H1 (cell line): ENCODE results near the gene HIVEP3. TPM values are rescaled to one million over a fixed set of nuclear protein-coding genes. Genes with fewer than 3 reads are reported as not detected.

Experiments used
- CTCF ChIA-PET: fragments of 300-600 bp; sonication (Branson Sonifier 250); formaldehyde crosslinking; loops from one replicate; lab custom pipeline; 2021; ENCODE audit not compliant: partially characterized antibody; lab: Charles Lee
- POLR2A ChIA-PET: fragments of 300-600 bp; sonication (Branson Sonifier 250); formaldehyde crosslinking; loops from one replicate; lab custom pipeline; 2021; ENCODE audit warnings: inconsistent platforms; ENCODE audit not compliant: partially characterized antibody; lab: Charles Lee
- DNase-seq, 2 experiments: peaks; one replicate each; pipeline versions ENCODE4 v3.0.0 to v3.0.0-alpha.2; 2010 to 2022; ENCODE audit warnings: low spot score in 2 of 2, low read depth in 1 of 2, mixed read lengths in 1 of 2
- FAIRE-seq: peaks from 2 replicates; lab custom pipeline; 2011; peaks lifted over from hg19 to GRCh38; lab: Jason Lieb, UNC
- H2AFZ ChIP-seq: 2 replicates; pipeline ENCODE4 v1.8.1; 2012; ENCODE audit warnings: low read length, inconsistent platforms
- H2AK5ac ChIP-seq: 2 replicates; pipeline ENCODE4 v1.6.1; 2013; ENCODE audit warnings: low read depth, low read length
- H2BK120ac ChIP-seq: replicated peaks from 2 replicates; pipeline ENCODE3; 2013; ENCODE audit warnings: low read depth, low read length, inconsistent platforms
- H2BK12ac ChIP-seq: 2 replicates; pipeline ENCODE4 v1.6.1; 2013; ENCODE audit warnings: low read depth, low read length
- H2BK15ac ChIP-seq: 2 replicates; pipeline ENCODE4 v1.6.1; 2013; ENCODE audit warnings: low read length
- H2BK20ac ChIP-seq: 2 replicates; pipeline ENCODE4 v1.6.1; 2013; ENCODE audit warnings: low read length
- H2BK5ac ChIP-seq: 2 replicates; pipeline ENCODE4 v1.6.1; 2013; ENCODE audit warnings: low read depth, low read length
- H3K14ac ChIP-seq: 2 replicates; pipeline ENCODE4 v1.6.1; 2013; ENCODE audit warnings: inconsistent platforms; ENCODE audit not compliant: insufficient read length
- H3K18ac ChIP-seq: 2 replicates; pipeline ENCODE4 v1.6.1; 2013; ENCODE audit warnings: low read length; ENCODE audit errors: extremely low read depth
- H3K23ac ChIP-seq: 2 replicates; pipeline ENCODE4 v1.6.1; 2013; ENCODE audit warnings: inconsistent platforms; ENCODE audit not compliant: insufficient read length
- H3K23me2 ChIP-seq: 2 replicates; pipeline ENCODE4 v1.6.1; 2013; ENCODE audit warnings: low read depth, low read length
- H3K27ac ChIP-seq: 2 replicates; pipeline ENCODE4 v1.6.1; 2011; ENCODE audit warnings: low read depth, low read length, inconsistent platforms
- H3K27me3 ChIP-seq, 4 experiments: replicated peaks in 1 of 4; 1 replicate in 1 of 4; 2 replicates in 3 of 4; pipeline versions ENCODE4 v1.6.1 to v1.8.1; 2011 to 2013; ENCODE audit warnings: low read length in 3 of 4, mild to moderate bottlenecking in 3 of 4, inconsistent platforms in 2 of 4, mixed read lengths in 2 of 4, moderate library complexity in 1 of 4; ENCODE audit not compliant: control insufficient read depth in 3 of 4, insufficient read depth in 3 of 4; ENCODE audit errors: extremely low read depth in 1 of 4
- H3K36me3 ChIP-seq, 4 experiments: 2 replicates each; pipeline versions ENCODE4 v1.6.1 to v1.8.1; 2011 to 2013; ENCODE audit warnings: mild to moderate bottlenecking in 4 of 4, low read length in 3 of 4, moderate library complexity in 2 of 4, control low read depth in 1 of 4, inconsistent platforms in 1 of 4; ENCODE audit not compliant: insufficient read depth in 4 of 4, control insufficient read depth in 2 of 4
- H3K4ac ChIP-seq: replicated peaks from 2 replicates; pipeline ENCODE3; 2013; ENCODE audit warnings: low read length, low read depth, mixed read lengths, inconsistent platforms; ENCODE audit not compliant: insufficient read length
- H3K4me1 ChIP-seq, 4 experiments: replicated peaks in 1 of 4; 1 replicate in 1 of 4; 2 replicates in 3 of 4; pipeline versions ENCODE4 v1.6.1 to v1.8.1; 2011 to 2013; ENCODE audit warnings: low read length in 3 of 4, inconsistent platforms in 2 of 4, mixed read lengths in 1 of 4; ENCODE audit not compliant: insufficient read depth in 4 of 4, control insufficient read depth in 3 of 4
- H3K4me2 ChIP-seq, 2 experiments: 2 replicates each; pipeline versions ENCODE4 v1.6.1 to v1.8.1; 2011 to 2013; ENCODE audit warnings: low read depth in 2 of 2, low read length in 2 of 2, control low read depth in 1 of 2, inconsistent platforms in 1 of 2, mild to moderate bottlenecking in 1 of 2; ENCODE audit not compliant: insufficient read depth in 1 of 2
- H3K4me3 ChIP-seq, 4 experiments: fragments of 200-600, 300-600 bp in 1 of 4; sonication (generic), shearing (Covaris generic), sonication (Bioruptor Twin) in 1 of 4; 2 replicates each; pipeline versions ENCODE4 v1.5.1 to v1.8.1; 2011 to 2016; ENCODE audit warnings: low read length in 4 of 4, low read depth in 3 of 4, control low read depth in 2 of 4, inconsistent platforms in 2 of 4, mild to moderate bottlenecking in 2 of 4, mixed read lengths in 1 of 4, moderate library complexity in 1 of 4; ENCODE audit not compliant: insufficient read depth in 2 of 4; ENCODE audit errors: extremely low read depth in 1 of 4
- H3K56ac ChIP-seq: replicated peaks from 2 replicates; pipeline ENCODE3; 2013; ENCODE audit warnings: low read depth, mild to moderate bottlenecking, mixed read lengths, low read length, inconsistent platforms; ENCODE audit not compliant: insufficient read length
- H3K79me1 ChIP-seq: 2 replicates; pipeline ENCODE4 v1.6.1; 2013; ENCODE audit warnings: low read depth, low read length, control low read depth
- H3K79me2 ChIP-seq, 2 experiments: 2 replicates each; pipeline versions ENCODE4 v1.6.1 to v1.8.1; 2012 to 2013; ENCODE audit warnings: low read length in 2 of 2, mild to moderate bottlenecking in 2 of 2, inconsistent platforms in 1 of 2; ENCODE audit not compliant: insufficient read depth in 2 of 2, control insufficient read depth in 1 of 2
- H3K9ac ChIP-seq, 4 experiments: replicated peaks in 1 of 4; 1 replicate in 1 of 4; 2 replicates in 3 of 4; pipeline versions ENCODE4 v1.6.1 to v1.8.1; 2011 to 2013; ENCODE audit warnings: low read depth in 3 of 4, low read length in 3 of 4, control low read depth in 2 of 4, mild to moderate bottlenecking in 2 of 4, moderate library complexity in 2 of 4, inconsistent platforms in 1 of 4; ENCODE audit errors: extremely low read depth in 1 of 4
- H3K9me3 ChIP-seq, 2 experiments: 2 replicates each; pipeline versions ENCODE4 v1.6.1 to v1.8.1; 2012 to 2013; ENCODE audit warnings: mild to moderate bottlenecking in 2 of 2, moderate library complexity in 2 of 2, control low read depth in 1 of 2, inconsistent platforms in 1 of 2, low read depth in 1 of 2, low read length in 1 of 2, mixed read lengths in 1 of 2; ENCODE audit not compliant: insufficient read depth in 2 of 2
- H4K20me1 ChIP-seq, 2 experiments: replicated peaks in 1 of 2; 2 replicates each; pipeline versions ENCODE3 to v1.8.1; 2011 to 2013; ENCODE audit warnings: inconsistent platforms in 2 of 2, low read length in 2 of 2, mild to moderate bottlenecking in 1 of 2; ENCODE audit not compliant: insufficient read depth in 2 of 2, control insufficient read depth in 1 of 2
- H4K5ac ChIP-seq: 2 replicates; pipeline ENCODE4 v1.6.1; 2013; ENCODE audit warnings: low read length, low read depth, mixed read lengths, inconsistent platforms; ENCODE audit not compliant: insufficient read length
- H4K8ac ChIP-seq: 2 replicates; pipeline ENCODE4 v1.8.0; 2013; ENCODE audit warnings: mild to moderate bottlenecking, moderate library complexity, low read length, inconsistent platforms; ENCODE audit not compliant: insufficient read depth; ENCODE audit errors: extremely low read depth
- H4K91ac ChIP-seq: replicated peaks from 2 replicates; pipeline ENCODE3; 2013; ENCODE audit warnings: low read length, mixed read lengths, inconsistent platforms; ENCODE audit not compliant: insufficient read length
- CHD1 ChIP-seq: IDR thresholded peaks from 2 replicates; pipeline ENCODE4 v1.6.1; 2012; ENCODE audit warnings: low read depth, low read length, improper control_type of control experiment
- CHD2 ChIP-seq: IDR thresholded peaks from 2 replicates; pipeline ENCODE4 v1.6.1; 2012; ENCODE audit warnings: low read length, improper control_type of control experiment
- EGR1 ChIP-seq: IDR thresholded peaks from 2 replicates; pipeline ENCODE4 v1.6.1; 2011; ENCODE audit warnings: low read depth, low read length, borderline replicate concordance
- EZH2 ChIP-seq: fragments of 200-600 bp; sonication (generic); IDR thresholded peaks from 2 replicates; pipeline ENCODE4 v1.7.1; 2012; ENCODE audit warnings: low read depth, mild to moderate bottlenecking, moderate library complexity, low read length, inconsistent platforms; ENCODE audit not compliant: severe bottlenecking
- KDM1A ChIP-seq: fragments of 200-600, 300-600 bp; sonication (generic); IDR thresholded peaks from 2 replicates; pipeline ENCODE4 v1.7.1; 2016; ENCODE audit warnings: mild to moderate bottlenecking, low read length, borderline replicate concordance
- KDM5A ChIP-seq: fragments of 200-600 bp; IDR thresholded peaks from 2 replicates; pipeline ENCODE4 v1.7.1; 2012; ENCODE audit warnings: mild to moderate bottlenecking, low read length, inconsistent platforms, mixed read lengths
- PHF8 ChIP-seq: fragments of 200-600 bp; sonication (generic); conservative IDR thresholded peaks from 2 replicates; pipeline ENCODE4 v1.7.1; 2012; ENCODE audit warnings: low read depth, mild to moderate bottlenecking, inconsistent platforms, low read length, moderate library complexity
- RBBP5 ChIP-seq: IDR thresholded peaks from 2 replicates; pipeline ENCODE4 v1.7.1; 2012; ENCODE audit warnings: low read depth, mild to moderate bottlenecking, inconsistent platforms, low read length, moderate library complexity, borderline replicate concordance
- RNF2 ChIP-seq: fragments of 200-900, 300-1000 bp; sonication (generic); IDR thresholded peaks from 2 replicates; pipeline ENCODE4 v1.7.1; 2016; ENCODE audit warnings: borderline replicate concordance, low read depth, mild to moderate bottlenecking, antibody characterized with exemption, low read length; ENCODE audit not compliant: poor library complexity, severe bottlenecking; ENCODE audit errors: missing control alignments
- SP1 ChIP-seq: IDR thresholded peaks from 2 replicates; pipeline ENCODE4 v1.6.1; 2011; ENCODE audit warnings: low read depth, low read length
- TBP ChIP-seq: IDR thresholded peaks from 2 replicates; pipeline ENCODE4 v1.6.1; 2011; ENCODE audit warnings: low read depth, low read length, improper control_type of control experiment
- TEAD4 ChIP-seq: IDR thresholded peaks from 2 replicates; pipeline ENCODE4 v1.6.1; 2012; ENCODE audit warnings: low read depth, low read length, inconsistent platforms, mixed read lengths
- ZNF274 ChIP-seq: IDR thresholded peaks from 2 replicates; pipeline ENCODE4 v1.7.0; 2012; ENCODE audit warnings: low read length, borderline replicate concordance; ENCODE audit errors: extremely low read depth
- WGBS, 2 experiments: shearing (Covaris generic) in 1 of 2; methylation state at CpG; one replicate each; pipeline versions ENCODE4 v1.1.6 to v1.1.7; 2013 to 2015; ENCODE audit warnings: low lambda C conversion rate in 2 of 2, mixed read lengths in 2 of 2, inconsistent platforms in 1 of 2, low coverage in 1 of 2, missing lambda C conversion rate in 1 of 2; ENCODE audit not compliant: insufficient replicate concordance in 2 of 2, insufficient coverage in 1 of 2, insufficient read length in 1 of 2; ENCODE audit errors: extremely low coverage in 1 of 2, missing lambda C conversion rate in 1 of 2; 5-methylcytosine and 5-hydroxymethylcytosine counted together
- polyA plus RNA-seq, 7 experiments: library from polyadenylated mRNA; depleted of rRNA in 3 of 7; stranded (reverse) in 5 of 7; unstranded in 2 of 7; fragments of >200 nt in 5 of 7; fragments of 200-250 nt in 2 of 7; gene quantifications; 1 replicate in 5 of 7; 2 replicates in 1 of 7; 4 replicates in 1 of 7; pipeline versions ENCODE4 v1.2.1 to v1.2.3, GENCODE V29; 2011 to 2013; ENCODE audit warnings: missing spikeins in 2 of 7, mixed read lengths in 2 of 7
- total RNA-seq: library from RNA; stranded (reverse); fragmentation: NEBNext Ultra II Directional; extraction: Animal tissue kit (Norgen Biotek cat#: 25700); gene quantifications from 2 replicates; pipeline ENCODE4 v1.2.1, GENCODE V29; 2021

Gene HIVEP3
- total and polyA plus RNA-seq, 2 of the 8 experiments (the other 6 are each of a cell fraction or from before 2014, with no cell fraction given) = 0.24 to 0.69 TPM

DNA sequence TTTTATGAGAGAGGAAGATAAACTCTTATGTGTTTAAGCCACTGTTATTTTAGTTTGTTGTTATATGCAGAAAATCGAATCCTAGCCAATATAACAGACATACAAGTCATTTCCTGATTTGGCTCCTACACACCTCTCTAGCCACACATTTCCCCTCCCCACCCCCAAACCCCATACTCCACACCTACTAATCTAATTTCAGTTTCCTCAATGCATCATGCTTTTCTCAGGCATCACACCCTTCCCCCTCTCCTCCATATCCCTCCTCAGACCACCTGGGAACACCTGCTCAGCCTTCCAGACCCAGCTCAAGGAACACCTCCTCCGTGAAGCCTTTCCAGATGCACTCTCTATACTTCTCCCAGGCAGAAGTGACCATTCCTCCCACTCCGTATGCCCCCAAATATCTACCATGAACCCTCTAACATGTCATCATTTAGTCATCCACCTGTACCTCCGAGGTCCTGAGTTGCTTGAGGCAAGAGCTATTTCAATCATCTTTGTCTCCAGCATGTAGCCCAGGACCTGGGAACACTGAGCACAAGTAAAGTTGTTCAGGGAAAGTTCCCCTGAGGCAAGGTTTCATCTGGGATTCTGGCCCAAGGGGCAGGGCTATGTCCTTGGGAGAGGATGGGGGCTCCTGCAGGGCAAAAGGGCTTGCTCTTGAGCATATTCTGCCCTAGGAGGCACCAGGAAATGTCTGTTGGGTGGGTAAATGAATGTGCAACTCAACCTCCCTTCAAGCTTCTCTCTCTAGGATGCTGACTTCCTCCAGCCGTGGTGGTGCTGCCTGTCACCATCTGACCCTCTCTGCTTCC, 126.8 kb downstream of the HIVEP3 start:
- Histone ChIP-seq H3K4ac (no peak overlapping the region), H4K5ac (no peak overlapping the region), H2AFZ (no peak overlapping the region), H3K14ac (no peak overlapping the region), H3K23ac (no peak overlapping the region), H3K27me3 (no peaks in the 10 kb centered on the region; a peak in 1 of 7 replicates), H3K9me3 (no peaks in the 10 kb centered on the region), H3K18ac (no peak overlapping the region), H3K4me1 (no peaks in the 10 kb centered on the region; a peak in 1 of 7 replicates), H4K8ac (no peak overlapping the region), H2BK12ac (no peak overlapping the region), H3K27ac (no peak overlapping the region), H3K79me2 (no peaks in the 10 kb centered on the region), H3K4me3 (no peak overlapping the region), H2AK5ac (no peak overlapping the region), H3K4me2 (no peak overlapping the region), H3K56ac (no peak overlapping the region), H2BK20ac (no peak overlapping the region), H4K91ac (no peak overlapping the region), H4K20me1 (no peaks in the 10 kb centered on the region), H3K79me1 (no peaks in the 10 kb centered on the region), H3K36me3 (no peaks in the 10 kb centered on the region), H2BK5ac (no peak overlapping the region), H2BK15ac (no peak overlapping the region), H3K23me2 (no peaks in the 10 kb centered on the region; the same call in 1 of the 2 replicates), H3K9ac (no peak overlapping the region), H2BK120ac (no peak overlapping the region)
- DNase-seq = no peak
- CTCF ChIA-PET = interaction anchor here (0.7 to 0.8 kb wide), 2 partner anchors 217 to 353 kb away, joined by 3 read pairs; no protein-coding TSS in a partner anchor
- FAIRE-seq = no peak
- 83% methylated on average over 5 of the region's 5 CpGs; no CpG with 5 or more reads in 1 of the 2 experiments for WGBS, 2 experiments
- POLR2A ChIA-PET = no interaction called here
- no peak for TF ChIP-seq KDM5A
- TF ChIP-seq SP1 = no peak
- no peak for TF ChIP-seq TBP
- no peak for TF ChIP-seq EZH2
- no peak for TF ChIP-seq ZNF274
- no peak for TF ChIP-seq TEAD4
- TF ChIP-seq PHF8 = no peak
- TF ChIP-seq CHD2 = no peak
- TF ChIP-seq EGR1 = no peak
- TF ChIP-seq RBBP5 = no peak
- no peak for TF ChIP-seq RNF2
- no peak for TF ChIP-seq KDM1A
- no peak for TF ChIP-seq CHD1
